HCT116 (cell line): Measurements from ENCODE around the gene TTR. TPM values are rescaled to one million over a fixed set of nuclear protein-coding genes. Genes with fewer than 3 reads are reported as not detected.

Source experiments
- ATAC-seq: fragments of 200-7000 bp; cut with Tn5 transposase; 2 replicates; pipeline ENCODE4 v1.9.1; 2020; ENCODE audit warnings: mild to moderate bottlenecking, moderate library complexity
- BruUV-seq: library from RNA; stranded (reverse); fragments of 400-500 nt; replicated peaks from 2 replicates; lab custom pipeline; 2021; lab: Mats Ljungman, UMichigan
- CTCF ChIA-PET: fragments of 300-600 bp; sonication (Branson Sonifier 250); formaldehyde crosslinking; loops from one replicate; lab custom pipeline; 2021; ENCODE audit warnings: antibody characterized with exemption; lab: Charles Lee
- POLR2A ChIA-PET: fragments of 300-600, 350-600 bp; sonication (Branson Sonifier 250); formaldehyde crosslinking; loops from one replicate; lab custom pipeline; 2021; ENCODE audit warnings: antibody characterized with exemption; lab: Charles Lee
- RAD21 ChIA-PET, 2 experiments: fragments of 300-600 bp; sonication (Branson Sonifier 250); formaldehyde crosslinking; loops; one replicate each; lab custom pipeline; 2023; ENCODE audit warnings: low total read pairs in 2 of 2; ENCODE audit not compliant: uncharacterized antibody in 2 of 2, unreplicated experiment in 2 of 2, low non-redundant PET in 1 of 2; lab: Charles Lee
- DNase-seq: peaks from one replicate; pipeline ENCODE4 v3.0.0-alpha.2; 2010; ENCODE audit warnings: low read depth, low spot score
- H2AFZ ChIP-seq: fragments of 200-600 bp; shearing (Covaris generic), sonication (generic); 2 replicates; pipeline ENCODE4 v1.6.1; 2017; ENCODE audit warnings: low read depth, mixed run types, mixed read lengths, antibody characterized with exemption, low read length; ENCODE audit not compliant: poor library complexity, severe bottlenecking
- H3K27ac ChIP-seq: 2 replicates; pipeline ENCODE4 v1.5.1; 2012; ENCODE audit warnings: low read depth, low read length
- H3K27me3 ChIP-seq: fragments of 200-600 bp; sonication (generic); 2 replicates; pipeline ENCODE4 v1.6.1; 2016; ENCODE audit warnings: mixed run types, low read length, mixed read lengths; ENCODE audit not compliant: insufficient read depth
- H3K36me3 ChIP-seq, 2 experiments: fragments of 200-500 bp in 1 of 2; fragments of 200-600 bp in 1 of 2; sonication (Bioruptor generic) in 1 of 2; sonication (generic) in 1 of 2; 2 replicates each; pipeline versions ENCODE4 v1.5.1 to v1.6.1; 2014 to 2016; ENCODE audit warnings: low read length in 2 of 2, inconsistent platforms in 1 of 2, mixed read lengths in 1 of 2, mixed run types in 1 of 2; ENCODE audit not compliant: insufficient read depth in 2 of 2, control insufficient read depth in 1 of 2
- H3K4me1 ChIP-seq, 2 experiments: fragments of 200-600 bp in 1 of 2; sonication (generic) in 1 of 2; 2 replicates each; pipeline versions ENCODE4 v1.5.1 to v1.6.1; 2012 to 2017; ENCODE audit warnings: low read length in 2 of 2, inconsistent platforms in 1 of 2, mild to moderate bottlenecking in 1 of 2, mixed read lengths in 1 of 2, mixed run types in 1 of 2, moderate library complexity in 1 of 2; ENCODE audit not compliant: insufficient read depth in 2 of 2, control insufficient read depth in 1 of 2
- H3K4me2 ChIP-seq: fragments of 200-600 bp; sonication (generic); 2 replicates; pipeline ENCODE4 v1.6.1; 2017; ENCODE audit warnings: mixed run types, low read length, mixed read lengths
- H3K4me3 ChIP-seq, 2 experiments: fragments of 200-600 bp in 1 of 2; sonication (generic) in 1 of 2; replicated peaks in 1 of 2; 2 replicates each; pipeline ENCODE4 v1.5.1; 2011 to 2016; ENCODE audit warnings: low read length in 2 of 2, control low read depth in 1 of 2, low read depth in 1 of 2, mild to moderate bottlenecking in 1 of 2, mixed read lengths in 1 of 2, mixed run types in 1 of 2
- H3K79me2 ChIP-seq: fragments of 200-600 bp; sonication (generic); 2 replicates; pipeline ENCODE4 v1.6.1; 2017; ENCODE audit warnings: mild to moderate bottlenecking, mixed run types, low read length, moderate library complexity, mixed read lengths; ENCODE audit not compliant: insufficient read depth
- H3K9ac ChIP-seq: fragments of 200-600 bp; sonication (generic); 2 replicates; pipeline ENCODE4 v1.6.1; 2016; ENCODE audit warnings: low read length, mixed read lengths
- H3K9me2 ChIP-seq: fragments of 200-600 bp; sonication (generic), shearing (Covaris generic); 2 replicates; pipeline ENCODE4 v1.6.1; 2017; ENCODE audit warnings: mixed run types, mild to moderate bottlenecking, moderate library complexity; ENCODE audit not compliant: insufficient read depth
- H3K9me3 ChIP-seq, 2 experiments: fragments of 200-500 bp in 1 of 2; fragments of 200-600 bp in 1 of 2; sonication (Bioruptor generic) in 1 of 2; sonication (generic) in 1 of 2; 2 replicates each; pipeline ENCODE4 v1.6.1; 2014 to 2017; ENCODE audit warnings: low read length in 2 of 2, mixed read lengths in 2 of 2, inconsistent platforms in 1 of 2, low read depth in 1 of 2, mild to moderate bottlenecking in 1 of 2, mixed run types in 1 of 2, moderate library complexity in 1 of 2; ENCODE audit not compliant: control insufficient read depth in 1 of 2, insufficient read depth in 1 of 2
- H4K20me1 ChIP-seq: fragments of 200-600 bp; sonication (generic), shearing (Covaris generic); 2 replicates; pipeline ENCODE4 v1.6.1; 2017; ENCODE audit warnings: mixed run types, mild to moderate bottlenecking, moderate library complexity; ENCODE audit not compliant: insufficient read depth
- CBX3 ChIP-seq: IDR thresholded peaks from 2 replicates; pipeline ENCODE4 v1.6.1; 2012; ENCODE audit warnings: low read depth
- CEBPB ChIP-seq: IDR thresholded peaks from 2 replicates; pipeline ENCODE4 v1.6.1; 2012; ENCODE audit warnings: low read depth
- CTCF ChIP-seq, 3 experiments: fragments of 200-600 bp in 1 of 3; sonication (generic) in 1 of 3; IDR thresholded peaks in 2 of 3; conservative IDR thresholded peaks in 1 of 3; 2 replicates each; pipeline ENCODE4 v1.5.1; 2012 to 2017; ENCODE audit warnings: low read depth in 2 of 3, low read length in 2 of 3, antibody characterized with exemption in 1 of 3, borderline replicate concordance in 1 of 3, control low read depth in 1 of 3, mild to moderate bottlenecking in 1 of 3, mixed read lengths in 1 of 3, mixed run types in 1 of 3, moderate library complexity in 1 of 3; ENCODE audit not compliant: insufficient read depth in 1 of 3
- EGR1 ChIP-seq: IDR thresholded peaks from 2 replicates; pipeline ENCODE4 v1.6.1; 2012; ENCODE audit warnings: low read depth
- JUND ChIP-seq: IDR thresholded peaks from 2 replicates; pipeline ENCODE4 v1.6.1; 2012
- MAX ChIP-seq: IDR thresholded peaks from 2 replicates; pipeline ENCODE4 v1.6.1; 2012
- POLR2A ChIP-seq: IDR thresholded peaks from 2 replicates; pipeline ENCODE4 v1.7.0; 2011; ENCODE audit warnings: borderline replicate concordance; ENCODE audit not compliant: insufficient read depth, insufficient read length; ENCODE audit errors: extremely low read depth
- POLR2AphosphoS5 ChIP-seq: IDR thresholded peaks from 2 replicates; pipeline ENCODE4 v1.6.1; 2011; ENCODE audit warnings: mild to moderate bottlenecking, low read depth, low read length, moderate library complexity
- REST ChIP-seq: IDR thresholded peaks from 2 replicates; pipeline ENCODE4 v1.6.1; 2012; ENCODE audit warnings: low read depth
- SIN3A ChIP-seq: IDR thresholded peaks from 2 replicates; pipeline ENCODE4 v1.6.1; 2012; ENCODE audit warnings: low read depth
- SP1 ChIP-seq: IDR thresholded peaks from 2 replicates; pipeline ENCODE4 v1.6.1; 2012; ENCODE audit warnings: low read depth
- SRF ChIP-seq: IDR thresholded peaks from 2 replicates; pipeline ENCODE4 v1.6.1; 2012; ENCODE audit warnings: low read depth
- TCF7L2 ChIP-seq: IDR thresholded peaks from 2 replicates; pipeline ENCODE4 v1.7.0; 2011; ENCODE audit warnings: borderline replicate concordance, inconsistent platforms; ENCODE audit not compliant: insufficient read depth, insufficient read length; ENCODE audit errors: extremely low read depth
- YY1 ChIP-seq: IDR thresholded peaks from 2 replicates; pipeline ENCODE4 v1.6.1; 2011; ENCODE audit warnings: low read length, low read depth, moderate library complexity, mild to moderate bottlenecking; ENCODE audit not compliant: insufficient replicate concordance; ENCODE audit errors: extremely low read depth
- ZBTB33 ChIP-seq: IDR thresholded peaks from 2 replicates; pipeline ENCODE4 v1.6.1; 2011; ENCODE audit warnings: mild to moderate bottlenecking, low read length, moderate library complexity; ENCODE audit not compliant: insufficient replicate concordance; ENCODE audit errors: extremely low read depth
- ZNF274 ChIP-seq: fragments of 200-500 bp; sonication (Bioruptor generic); IDR thresholded peaks from 2 replicates; pipeline ENCODE4 v1.6.1; 2014; ENCODE audit warnings: mild to moderate bottlenecking, low read depth, low read length, inconsistent platforms
- intact Hi-C: fragments of 100-400 bp; cut with micrococcal nuclease; formaldehyde crosslinking; loops from 2 replicates; pipeline ENCODE4 v1.10.0; 2022
- total RNA-seq: library from RNA; stranded (reverse); gene quantifications from one replicate; pipeline ENCODE4 v1.2.1, GENCODE V29; 2021; ENCODE audit not compliant: unreplicated experiment

TTR gene
- total RNA-seq, 1 experiment from 2014 or later, result 1.2 TPM

- TF ChIP-seq TCF7L2 (no peak), CEBPB (no peak), EGR1 (no peak), CBX3 (no peak)
Measured at GRCh38 chr18:31575515-31576257, 16.0 kb upstream of the TTR start (continued).

- POLR2A ChIA-PET, result no interaction called here
- H3K79me2 ChIP-seq, result no peaks in the 10 kb centered on the region
- H3K9me3 ChIP-seq, result no peaks in the 10 kb centered on the region
- RAD21 ChIA-PET, result no interaction called here
- CTCF ChIA-PET, result interaction anchor here (1.4 kb wide), 1 partner anchor 13 kb away, joined by 4 read pairs; no protein-coding TSS in a partner anchor
- no peaks in the 10 kb centered on the region for H3K36me3 ChIP-seq
- BruUV-seq, result no TSS peak
- ATAC-seq (no peak), DNase-seq (no peak)
- H3K4me1 ChIP-seq, result no peaks in the 10 kb centered on the region
- H3K27me3 ChIP-seq, result no peaks in the 10 kb centered on the region
- H4K20me1 ChIP-seq, result no peaks in the 10 kb centered on the region
- H3K4me3 ChIP-seq, result no peak overlapping the region
- H3K4me2 ChIP-seq, result no peak overlapping the region
- H3K9me2 ChIP-seq, result no peaks in the 10 kb centered on the region
- intact Hi-C loops, result no loop called here
- H3K9ac ChIP-seq, result no peak overlapping the region
- no peak overlapping the region for H2AFZ ChIP-seq
- no peak overlapping the region for H3K27ac ChIP-seq
- TF ChIP-seq YY1, result no peak
- no peak for TF ChIP-seq CEBPB
- no peak for TF ChIP-seq REST
- TF ChIP-seq TCF7L2, result no peak
- no peak for TF ChIP-seq CBX3
- TF ChIP-seq ZNF274, result no peak
- no peak for TF ChIP-seq JUND
- TF ChIP-seq ZBTB33, result no peak
- no peak for TF ChIP-seq POLR2AphosphoS5
- no peak for TF ChIP-seq POLR2A
- TF ChIP-seq CTCF (IDR thresholded peaks at IDR 0.05 in 2 of 3, conservative IDR thresholded peaks at IDR 0.05 in 1 of 3; ENCODE audit: borderline replicate concordance in 1 of 3, insufficient read depth in 1 of 3, low read depth in 2 of 3, low read length in 2 of 3), result no peak
- TF ChIP-seq SIN3A, result no peak
- TF ChIP-seq SP1, result no peak
- TF ChIP-seq SRF, result no peak
- no peak for TF ChIP-seq MAX
Measured at GRCh38 chr18:31576670-31577069, 15.0 kb upstream of the TTR start.
